ENCODE measurements around the gene HBA1. TPM values are rescaled to one million over a fixed set of nuclear protein-coding genes. Genes with fewer than 3 reads are reported as not detected.
"Not testable (repeated sequence)": the region's sequence is repeated elsewhere in the genome, so short reads cannot be mapped to it uniquely, and the experiment has no call there.

Gene HBA1
- total RNA-seq, 1 donor from 2014 or later, result not detected

DNA sequence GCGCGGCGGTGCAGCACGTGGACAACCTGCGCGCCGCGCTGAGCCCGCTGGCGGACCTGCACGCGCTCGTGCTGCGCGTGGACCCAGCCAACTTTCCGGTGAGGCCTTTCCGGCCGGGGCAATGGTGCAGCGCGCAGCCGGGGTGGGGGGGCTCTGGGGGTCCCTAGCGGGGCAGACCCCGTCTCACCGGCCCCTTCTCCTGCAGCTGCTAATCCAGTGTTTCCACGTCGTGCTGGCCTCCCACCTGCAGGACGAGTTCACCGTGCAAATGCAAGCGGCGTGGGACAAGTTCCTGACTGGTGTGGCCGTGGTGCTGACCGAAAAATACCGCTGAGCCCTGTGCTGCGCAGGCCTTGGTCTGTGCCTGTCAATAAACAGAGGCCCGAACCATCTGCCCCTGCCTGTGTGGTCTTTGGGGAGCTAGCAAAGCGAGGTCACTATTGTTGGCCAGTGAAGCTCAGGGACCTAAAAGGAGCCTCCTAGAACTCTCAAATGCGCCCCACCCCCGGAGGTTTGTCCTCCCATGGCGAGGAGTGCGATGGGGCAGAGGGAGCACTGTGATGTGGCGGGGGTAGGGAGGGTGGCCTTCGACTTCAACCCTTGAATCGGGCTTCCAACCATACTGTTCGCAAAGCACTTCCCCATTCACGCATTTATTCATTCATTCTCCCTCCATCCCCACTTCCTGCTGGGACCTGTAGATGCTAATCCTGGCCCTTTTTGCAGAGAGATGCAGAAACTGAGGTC, 9.9 kb upstream of the HBA1 start:
- TF ChIP-seq, protein P1, sequence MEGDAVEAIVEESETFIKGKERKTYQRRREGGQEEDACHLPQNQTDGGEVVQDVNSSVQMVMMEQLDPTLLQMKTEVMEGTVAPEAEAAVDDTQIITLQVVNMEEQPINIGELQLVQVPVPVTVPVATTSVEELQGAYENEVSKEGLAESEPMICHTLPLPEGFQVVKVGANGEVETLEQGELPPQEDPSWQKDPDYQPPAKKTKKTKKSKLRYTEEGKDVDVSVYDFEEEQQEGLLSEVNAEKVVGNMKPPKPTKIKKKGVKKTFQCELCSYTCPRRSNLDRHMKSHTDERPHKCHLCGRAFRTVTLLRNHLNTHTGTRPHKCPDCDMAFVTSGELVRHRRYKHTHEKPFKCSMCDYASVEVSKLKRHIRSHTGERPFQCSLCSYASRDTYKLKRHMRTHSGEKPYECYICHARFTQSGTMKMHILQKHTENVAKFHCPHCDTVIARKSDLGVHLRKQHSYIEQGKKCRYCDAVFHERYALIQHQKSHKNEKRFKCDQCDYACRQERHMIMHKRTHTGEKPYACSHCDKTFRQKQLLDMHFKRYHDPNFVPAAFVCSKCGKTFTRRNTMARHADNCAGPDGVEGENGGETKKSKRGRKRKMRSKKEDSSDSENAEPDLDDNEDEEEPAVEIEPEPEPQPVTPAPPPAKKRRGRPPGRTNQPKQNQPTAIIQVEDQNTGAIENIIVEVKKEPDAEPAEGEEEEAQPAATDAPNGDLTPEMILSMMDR (IDR thresholded peaks at IDR 0.05), result no peak
- Mint-ChIP-seq H3K4me3 (ENCODE audit: unreplicated experiment) (no peak overlapping the region), H3K27me3 (ENCODE audit: low read depth) (peaks cover 31% of the 10 kb centered on the region), H3K4me1 (ENCODE audit: low read depth) (peaks cover 12% of the 10 kb centered on the region), H3K9me3 (ENCODE audit: low read depth) (no peaks in the 10 kb centered on the region), H3K27ac (ENCODE audit: unreplicated experiment) (no peak overlapping the region), H3K36me3 (ENCODE audit: low read depth) (no peaks in the 10 kb centered on the region)
- no peak for DNase-seq (ENCODE audit: low spot score)

DNA sequence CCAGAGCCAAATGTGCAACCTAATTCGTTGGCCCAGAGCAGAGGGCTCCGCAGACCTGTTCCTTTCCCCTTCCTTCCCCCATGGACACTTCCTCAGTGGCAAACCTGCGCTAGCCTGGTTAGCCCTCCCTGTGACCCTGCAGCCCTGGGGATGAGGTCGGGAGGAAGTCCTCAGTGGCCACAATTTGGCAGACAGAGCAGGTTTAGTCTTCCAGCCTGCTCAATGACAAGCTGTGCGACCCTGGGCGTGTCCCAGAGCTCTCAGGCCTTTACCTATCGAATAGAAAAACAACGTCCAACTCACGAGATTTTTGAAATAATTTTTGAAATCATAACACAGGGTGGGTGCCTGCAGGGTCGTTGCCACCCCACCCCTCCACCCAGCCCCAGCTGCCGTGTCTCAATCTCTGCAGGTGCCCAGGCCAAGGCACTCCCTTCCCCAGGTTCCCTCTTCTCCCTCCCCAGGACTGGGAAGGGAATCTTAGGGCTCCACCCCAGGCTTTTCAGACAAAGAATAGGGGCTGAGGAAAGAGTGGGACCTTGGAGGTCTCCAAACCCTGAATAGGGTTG, 9.3 kb upstream of the HBA1 start:
- H3K4me3 Mint-ChIP-seq (ENCODE audit: unreplicated experiment), result no peak overlapping the region
- H3K9me3 Mint-ChIP-seq (ENCODE audit: low read depth), result no peaks in the 10 kb centered on the region
- TF ChIP-seq, protein P1 (IDR thresholded peaks at IDR 0.05), result no peak
- H3K27me3 Mint-ChIP-seq (ENCODE audit: low read depth), result peaks cover 34% of the 10 kb centered on the region
- no peaks in the 10 kb centered on the region for H3K36me3 Mint-ChIP-seq (ENCODE audit: low read depth)
- no peak overlapping the region for H3K27ac Mint-ChIP-seq (ENCODE audit: unreplicated experiment)
- peaks cover 12% of the 10 kb centered on the region for H3K4me1 Mint-ChIP-seq (ENCODE audit: low read depth)
- no peak for DNase-seq (ENCODE audit: low spot score)

DNA sequence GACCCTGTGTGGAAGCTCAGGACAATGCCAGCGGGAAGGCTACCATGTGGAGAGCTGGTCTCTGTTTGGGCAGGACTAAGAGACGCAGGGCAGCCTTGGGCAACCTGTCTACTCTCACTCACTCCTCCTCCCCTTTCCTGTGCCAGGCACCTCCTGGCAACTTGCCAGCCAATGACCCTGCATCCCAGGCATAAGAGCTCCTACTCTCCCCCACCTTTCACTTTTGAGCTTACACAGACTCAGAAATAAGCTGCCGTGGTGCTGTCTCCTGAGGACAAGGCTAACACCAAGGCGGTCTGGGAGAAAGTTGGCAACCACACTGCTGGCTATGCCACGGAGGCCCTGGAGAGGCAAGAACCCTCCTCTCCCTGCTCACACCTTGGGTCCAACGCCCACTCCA, 8.1 kb upstream of the HBA1 start:
- no peak overlapping the region for H3K4me3 Mint-ChIP-seq (ENCODE audit: unreplicated experiment)
- TF ChIP-seq, protein P1 (IDR thresholded peaks at IDR 0.05), result no peak
- DNase-seq (ENCODE audit: low spot score), result no peak
- no peaks in the 10 kb centered on the region for H3K9me3 Mint-ChIP-seq (ENCODE audit: low read depth)
- peaks cover 36% of the 10 kb centered on the region for H3K27me3 Mint-ChIP-seq (ENCODE audit: low read depth)
- H3K36me3 Mint-ChIP-seq (ENCODE audit: low read depth), result no peaks in the 10 kb centered on the region
- H3K27ac Mint-ChIP-seq (ENCODE audit: unreplicated experiment), result no peak overlapping the region
- H3K4me1 Mint-ChIP-seq (ENCODE audit: low read depth), result peaks cover 12% of the 10 kb centered on the region

DNA sequence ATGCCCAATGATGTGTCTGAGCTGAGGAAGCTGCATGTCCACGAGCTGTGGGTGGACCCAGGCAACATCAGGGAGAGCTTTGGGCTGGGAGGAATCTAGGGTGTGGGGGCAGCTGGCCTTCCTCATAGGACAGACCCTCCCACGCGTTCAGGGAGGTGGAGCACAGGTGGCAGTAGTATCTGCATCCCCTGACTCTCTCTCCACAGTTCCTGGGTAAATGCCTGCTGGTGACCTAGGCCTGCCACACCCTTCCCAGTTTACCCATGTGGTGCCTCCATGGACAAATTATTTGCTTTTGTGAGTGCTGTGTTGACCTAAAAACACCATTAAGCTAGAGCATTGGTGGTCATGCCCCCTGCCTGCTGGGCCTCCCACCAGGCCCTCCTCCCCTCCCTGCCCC, 7.5 kb upstream of the HBA1 start:
- Mint-ChIP-seq H3K27me3 (ENCODE audit: low read depth) (peaks cover 38% of the 10 kb centered on the region), H3K4me1 (ENCODE audit: low read depth) (peaks cover 12% of the 10 kb centered on the region), H3K36me3 (ENCODE audit: low read depth) (no peaks in the 10 kb centered on the region), H3K9me3 (ENCODE audit: low read depth) (no peaks in the 10 kb centered on the region), H3K27ac (ENCODE audit: unreplicated experiment) (no peak overlapping the region), H3K4me3 (ENCODE audit: unreplicated experiment) (no peak overlapping the region)
- DNase-seq (ENCODE audit: low spot score), result no peak
- TF ChIP-seq, protein P1 (IDR thresholded peaks at IDR 0.05), result no peak

DNA sequence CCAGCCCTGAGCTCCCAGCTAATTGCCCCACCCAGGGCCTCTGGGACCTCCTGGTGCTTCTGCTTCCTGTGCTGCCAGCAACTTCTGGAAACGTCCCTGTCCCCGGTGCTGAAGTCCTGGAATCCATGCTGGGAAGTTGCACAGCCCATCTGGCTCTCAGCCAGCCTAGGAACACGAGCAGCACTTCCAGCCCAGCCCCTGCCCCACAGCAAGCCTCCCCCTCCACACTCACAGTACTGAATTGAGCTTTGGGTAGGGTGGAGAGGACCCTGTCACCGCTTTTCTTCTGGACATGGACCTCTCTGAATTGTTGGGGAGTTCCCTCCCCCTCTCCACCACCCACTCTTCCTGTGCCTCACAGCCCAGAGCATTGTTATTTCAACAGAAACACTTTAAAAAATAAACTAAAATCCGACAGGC, 6.4 kb upstream of the HBA1 start:
- not testable (repeated sequence) for H3K4me3 Mint-ChIP-seq (ENCODE audit: unreplicated experiment); H3K9me3 Mint-ChIP-seq (ENCODE audit: low read depth); H3K36me3 Mint-ChIP-seq (ENCODE audit: low read depth); H3K27ac Mint-ChIP-seq (ENCODE audit: unreplicated experiment); DNase-seq (ENCODE audit: low spot score)
- Mint-ChIP-seq H3K27me3 (ENCODE audit: low read depth) (peaks cover 44% of the 10 kb centered on the region), H3K4me1 (ENCODE audit: low read depth) (peaks cover 12% of the 10 kb centered on the region)

DNA sequence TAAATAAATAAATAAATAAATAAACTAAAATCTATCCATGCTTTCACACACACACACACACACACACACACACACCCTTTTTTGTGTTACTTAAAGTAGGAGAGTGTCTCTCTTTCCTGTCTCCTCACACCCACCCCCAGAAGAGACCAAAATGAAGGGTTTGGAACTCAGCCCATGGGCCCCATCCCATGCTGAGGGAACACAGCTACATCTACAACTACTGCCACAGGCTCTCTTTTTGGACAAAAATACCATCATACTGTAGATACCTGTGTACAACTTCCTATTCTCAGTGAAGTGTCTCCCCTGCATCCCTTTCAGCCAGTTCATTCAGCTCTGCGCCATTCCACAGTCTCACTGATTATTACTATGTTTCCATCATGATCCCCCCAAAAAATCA, 5.7 kb upstream of the HBA1 start:
- TF ChIP-seq, protein P1 (IDR thresholded peaks at IDR 0.05), result no peak
- Mint-ChIP-seq H3K36me3 (ENCODE audit: low read depth) (no peaks in the 10 kb centered on the region), H3K4me3 (ENCODE audit: unreplicated experiment) (no peak overlapping the region), H3K27me3 (ENCODE audit: low read depth) (peaks cover 46% of the 10 kb centered on the region), H3K9me3 (ENCODE audit: low read depth) (no peaks in the 10 kb centered on the region), H3K27ac (ENCODE audit: unreplicated experiment) (no peak overlapping the region), H3K4me1 (ENCODE audit: low read depth) (peaks cover 9% of the 10 kb centered on the region)
- no peak for DNase-seq (ENCODE audit: low spot score)

DNA sequence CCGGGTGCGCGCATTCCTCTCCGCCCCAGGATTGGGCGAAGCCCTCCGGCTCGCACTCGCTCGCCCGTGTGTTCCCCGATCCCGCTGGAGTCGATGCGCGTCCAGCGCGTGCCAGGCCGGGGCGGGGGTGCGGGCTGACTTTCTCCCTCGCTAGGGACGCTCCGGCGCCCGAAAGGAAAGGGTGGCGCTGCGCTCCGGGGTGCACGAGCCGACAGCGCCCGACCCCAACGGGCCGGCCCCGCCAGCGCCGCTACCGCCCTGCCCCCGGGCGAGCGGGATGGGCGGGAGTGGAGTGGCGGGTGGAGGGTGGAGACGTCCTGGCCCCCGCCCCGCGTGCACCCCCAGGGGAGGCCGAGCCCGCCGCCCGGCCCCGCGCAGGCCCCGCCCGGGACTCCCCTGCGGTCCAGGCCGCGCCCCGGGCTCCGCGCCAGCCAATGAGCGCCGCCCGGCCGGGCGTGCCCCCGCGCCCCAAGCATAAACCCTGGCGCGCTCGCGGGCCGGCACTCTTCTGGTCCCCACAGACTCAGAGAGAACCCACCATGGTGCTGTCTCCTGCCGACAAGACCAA, 4.0 kb upstream of the HBA1 start, which contains the start of gene HBA2:
Gene HBA2, plus strand, starts transcription at position 503 of the 568 bp plus-strand sequence. Its CDS starts 37 bp downstream, at position 540.
- not testable (repeated sequence) for H3K27ac Mint-ChIP-seq (ENCODE audit: unreplicated experiment); H3K36me3 Mint-ChIP-seq (ENCODE audit: low read depth); H3K4me3 Mint-ChIP-seq (ENCODE audit: unreplicated experiment); DNase-seq (ENCODE audit: low spot score); H3K9me3 Mint-ChIP-seq (ENCODE audit: low read depth)
- Mint-ChIP-seq H3K4me1 (ENCODE audit: low read depth) (peaks cover 12% of the 10 kb centered on the region), H3K27me3 (ENCODE audit: low read depth) (peaks cover 41% of the 10 kb centered on the region)

Data from chondrocyte (in vitro differentiated cells).